GM19043 (cell line): ENCODE results near the gene CRABP2.

ENCODE experiments used
- ATAC-seq: cut with Tn5 transposase; IDR thresholded peaks from one replicate; pipeline ENCODE4 v1.9.1; 2021; ENCODE audit warnings: low read depth; ENCODE audit not compliant: unreplicated experiment

CRABP2 gene

DNA sequence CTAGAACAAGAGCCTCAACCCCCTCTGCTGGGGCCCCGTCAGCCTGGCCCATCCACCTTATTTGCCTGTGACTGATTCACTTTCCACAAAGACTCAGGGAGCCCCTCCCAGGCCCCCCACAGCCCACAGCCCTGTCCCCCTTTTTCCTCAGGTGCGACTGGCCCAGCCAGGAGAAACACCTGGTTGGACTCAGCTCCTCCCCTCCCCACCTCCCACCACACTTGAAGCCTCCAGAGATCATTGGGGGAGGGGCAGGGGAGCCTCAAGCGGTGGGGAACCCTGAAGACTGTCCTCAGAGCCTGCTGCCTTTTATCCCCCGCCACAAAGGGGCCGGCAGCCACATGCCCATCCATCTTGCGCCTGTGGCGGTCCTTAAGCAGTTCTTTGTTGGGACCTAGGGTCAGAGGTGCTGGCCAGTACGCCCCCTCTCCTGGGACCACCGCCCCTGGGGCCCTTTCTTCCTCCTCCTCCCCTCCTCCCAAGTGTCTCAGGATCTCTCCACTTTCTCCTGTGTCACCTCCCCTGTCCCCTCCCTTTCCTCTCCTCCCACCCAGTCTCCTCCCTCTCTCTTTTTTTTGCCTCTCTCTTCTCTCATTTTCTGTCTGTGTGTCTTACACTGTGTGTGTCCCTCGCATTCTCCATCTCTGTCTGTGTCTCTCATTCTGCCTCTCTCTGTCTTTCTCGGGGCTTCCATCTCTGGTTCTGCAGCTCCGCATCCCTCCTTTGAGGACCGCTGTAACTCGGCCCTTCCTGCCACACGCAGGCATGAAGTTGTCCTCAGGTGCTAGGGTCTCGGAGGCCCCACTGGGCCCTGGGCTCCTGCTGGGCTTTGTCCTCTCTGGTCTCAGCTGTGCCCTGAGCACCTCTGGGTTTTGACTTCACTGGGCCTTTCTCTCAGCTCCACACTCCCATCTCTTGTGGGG is 12.2 kb downstream of the CRABP2 start:
- ATAC-seq = no peak

DNA sequence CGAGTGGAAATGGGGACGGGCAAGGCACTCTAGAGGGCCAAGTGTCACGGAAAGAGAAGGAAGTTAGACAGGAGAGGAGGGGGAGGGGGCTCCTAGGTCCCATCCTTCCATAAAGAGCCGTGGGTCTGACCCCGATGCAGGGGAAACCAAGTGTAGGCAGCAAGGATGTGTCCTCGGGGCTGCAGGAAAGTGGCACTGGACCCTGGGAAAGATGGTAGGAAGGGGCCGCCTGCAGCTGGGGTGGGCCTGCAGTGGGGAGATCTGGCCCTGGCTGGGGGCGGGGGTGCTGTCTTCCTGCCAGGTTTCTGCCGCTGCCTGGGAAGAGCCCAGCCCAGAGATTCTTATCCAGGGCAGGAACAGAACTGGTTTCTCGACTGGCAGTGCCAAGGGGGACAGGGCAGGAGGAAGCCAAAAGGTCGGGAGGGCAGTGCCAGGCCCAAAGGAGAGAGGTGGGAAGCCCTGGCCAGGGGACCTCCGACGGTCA is 12.9 kb downstream of the CRABP2 start:
- no peak for ATAC-seq

DNA sequence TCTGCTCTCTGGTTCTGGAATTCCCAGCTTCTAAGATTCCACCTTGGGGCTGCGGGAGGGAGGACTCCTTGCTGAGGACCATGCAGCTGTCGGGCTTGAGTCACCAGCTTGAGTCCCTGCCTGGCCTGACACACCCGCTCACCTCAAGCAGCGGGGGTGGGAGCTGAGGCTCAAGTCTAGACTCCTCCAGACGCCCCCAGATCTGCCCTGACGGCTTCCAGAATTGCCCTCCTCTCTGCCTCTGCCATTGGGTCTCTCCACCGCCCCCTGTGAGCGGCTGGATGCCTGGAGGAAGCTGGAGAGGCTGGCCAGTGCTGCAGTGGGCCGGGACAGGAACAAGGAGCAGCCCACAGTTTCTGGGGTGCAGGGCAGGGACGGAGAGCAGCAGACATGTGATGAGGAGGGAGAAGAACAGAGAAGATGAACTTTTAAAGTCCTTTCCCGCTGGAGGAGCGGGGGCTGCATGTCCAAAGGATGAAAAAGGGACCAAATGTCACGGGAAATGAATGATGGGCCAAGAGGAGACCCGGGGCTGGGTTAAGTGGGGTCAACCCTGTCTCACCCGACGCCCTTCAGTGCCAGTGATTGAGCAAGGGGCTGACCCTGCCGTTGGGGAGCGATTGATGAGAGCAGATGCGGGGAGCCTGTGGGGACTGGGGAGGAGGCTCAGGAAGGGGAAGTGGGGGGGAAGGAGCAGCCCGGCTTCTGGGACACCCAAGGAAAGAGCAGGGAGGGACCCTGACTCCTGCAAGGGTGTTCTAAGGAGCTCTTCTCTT is 13.5 kb downstream of the CRABP2 start:
- no peak for ATAC-seq

DNA sequence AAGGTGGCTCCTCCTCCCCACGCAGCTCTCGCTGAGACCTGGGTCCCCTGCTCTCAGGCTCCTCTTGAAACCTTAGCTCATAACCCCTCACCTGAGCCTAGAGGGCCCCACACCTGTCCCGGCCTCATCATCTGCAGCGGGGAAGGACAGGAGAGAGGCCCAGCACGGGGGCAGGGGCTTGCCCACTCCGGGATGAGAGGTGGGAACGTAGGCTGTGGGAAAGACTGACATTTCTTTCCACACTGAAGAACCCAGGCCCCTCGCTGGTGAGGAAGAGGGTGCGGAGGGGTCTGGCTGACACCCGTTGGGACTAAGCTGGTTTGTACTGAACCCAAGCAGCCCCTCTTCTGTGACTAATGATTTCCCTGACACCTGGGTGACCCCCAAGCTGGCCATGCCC is 14.2 kb downstream of the CRABP2 start:
- no peak for ATAC-seq

DNA sequence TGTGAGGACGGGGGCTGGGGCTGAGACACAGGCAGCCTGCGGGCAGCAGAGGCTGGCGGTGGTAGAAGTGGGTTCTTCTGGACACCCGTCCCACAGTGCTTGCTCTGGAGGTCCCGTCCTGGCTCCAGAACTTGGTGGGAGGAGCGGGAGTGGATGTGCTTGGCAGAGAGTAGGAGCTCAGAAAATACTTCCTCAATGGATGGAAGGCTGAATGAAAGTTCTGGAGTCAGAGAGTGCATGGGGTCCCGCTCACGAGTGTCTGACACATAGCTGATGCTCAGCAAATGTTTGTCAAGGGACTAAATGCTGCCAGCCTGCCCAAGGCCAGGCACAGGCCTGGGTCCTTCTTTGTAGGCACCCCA is 14.7 kb downstream of the CRABP2 start:
- ATAC-seq = no peak

DNA sequence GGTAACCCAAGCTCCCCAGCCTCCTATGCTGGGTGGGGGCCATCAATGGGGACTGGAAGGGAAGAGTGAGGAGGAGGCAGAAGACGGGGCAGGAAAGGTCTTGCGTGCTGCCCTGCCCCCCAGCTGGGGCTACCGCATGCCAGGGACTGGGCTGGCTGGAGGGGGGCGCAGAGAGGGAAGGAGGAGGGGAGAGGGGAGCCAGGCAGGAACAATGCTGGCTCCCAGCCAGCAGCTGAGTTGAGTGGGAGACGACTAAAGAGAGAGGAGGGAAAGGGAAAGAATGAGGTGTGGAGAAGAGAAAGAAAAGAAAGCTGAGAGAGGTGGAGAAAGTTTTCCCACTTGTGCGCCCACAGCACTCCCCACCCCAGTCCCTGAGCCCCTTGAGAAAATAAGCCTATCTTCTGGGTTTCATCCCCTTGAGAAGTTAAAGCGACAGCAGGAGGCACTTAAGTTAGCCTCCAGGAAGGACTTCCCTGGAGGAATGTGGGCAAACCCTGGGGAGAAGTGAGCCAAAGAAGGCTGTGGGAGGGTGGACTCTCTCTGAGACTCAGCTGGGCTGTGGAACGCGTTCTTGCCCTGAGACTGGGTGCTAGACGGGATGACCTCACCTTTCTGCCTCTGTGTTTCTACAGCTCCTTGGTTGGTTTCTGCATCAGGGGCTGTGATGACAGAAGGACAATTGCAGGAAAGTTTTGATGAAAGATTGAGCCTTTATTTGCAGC is 15.3 kb downstream of the CRABP2 start:
- ATAC-seq = no peak

DNA sequence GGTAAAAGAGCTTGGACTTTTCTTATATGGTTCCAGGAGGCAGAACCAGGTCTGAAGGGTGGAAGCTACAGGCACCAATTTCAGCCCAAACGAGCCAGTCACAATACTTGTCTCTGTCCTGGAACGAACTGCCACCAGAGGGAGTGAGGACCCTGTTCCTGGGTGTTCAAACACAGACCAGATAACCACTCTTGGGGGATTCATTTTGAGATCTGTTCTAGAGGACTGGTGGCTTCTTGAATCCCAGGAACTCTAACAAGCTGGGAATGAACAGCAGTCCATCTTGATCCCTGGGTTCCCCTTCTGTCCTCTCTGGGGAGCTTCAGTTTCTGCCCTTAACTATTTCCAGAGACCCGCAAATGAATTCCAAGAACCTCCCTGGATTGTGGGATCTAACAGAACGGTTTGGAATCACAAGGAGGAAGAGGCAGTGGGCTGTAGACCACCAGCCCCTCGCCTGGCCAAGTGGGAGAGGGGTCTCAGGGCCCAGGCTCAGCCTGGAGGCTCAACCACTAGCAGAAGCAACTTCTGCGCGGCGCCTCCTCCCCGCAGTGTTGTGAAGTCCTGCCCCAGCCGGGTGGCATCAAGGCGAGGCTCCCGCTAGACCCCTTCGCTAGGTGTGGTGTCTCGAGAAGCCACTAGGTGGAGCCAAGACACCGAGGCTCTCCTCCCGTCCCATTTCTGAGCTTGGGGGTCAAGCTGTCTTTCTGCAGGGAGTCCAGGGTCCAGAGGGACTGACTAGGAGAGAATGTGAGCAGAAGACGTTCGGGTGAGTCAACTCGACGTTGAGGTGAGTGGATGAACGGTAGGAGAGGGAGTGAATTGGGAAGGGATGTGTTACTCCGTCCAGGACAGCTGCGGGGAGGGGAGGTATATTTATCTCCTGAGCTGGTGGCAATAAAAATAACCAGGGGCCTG is 16.1 kb downstream of the CRABP2 start:
- ATAC-seq = peak; percentile 72

DNA sequence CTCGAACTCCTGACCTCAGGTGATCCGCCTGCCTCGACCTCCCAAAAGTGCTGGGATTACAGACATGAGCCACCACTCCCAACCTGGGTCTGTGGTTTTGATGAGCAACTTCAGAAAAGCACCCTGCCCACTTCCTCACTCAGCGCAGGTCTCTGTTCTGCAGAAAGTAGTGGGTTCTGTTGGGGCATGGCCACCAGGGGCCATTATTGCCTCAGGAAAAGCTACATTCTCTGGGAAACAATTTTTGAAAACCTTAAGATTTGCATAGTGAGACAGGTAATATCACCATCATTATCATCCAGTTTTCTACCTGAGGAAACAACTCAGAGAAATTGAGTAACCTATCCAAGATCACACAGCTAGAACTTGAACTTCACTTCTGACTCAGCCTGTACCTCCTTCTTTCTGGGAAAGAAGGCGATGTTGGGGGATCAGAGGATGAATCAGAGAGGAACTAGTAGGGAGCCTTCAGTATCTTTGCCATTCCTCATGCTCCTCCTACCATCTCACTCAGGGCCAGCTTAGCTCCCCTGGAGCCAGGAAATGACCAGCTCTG is 21.1 kb downstream of the CRABP2 start:
- ATAC-seq = no peak

DNA sequence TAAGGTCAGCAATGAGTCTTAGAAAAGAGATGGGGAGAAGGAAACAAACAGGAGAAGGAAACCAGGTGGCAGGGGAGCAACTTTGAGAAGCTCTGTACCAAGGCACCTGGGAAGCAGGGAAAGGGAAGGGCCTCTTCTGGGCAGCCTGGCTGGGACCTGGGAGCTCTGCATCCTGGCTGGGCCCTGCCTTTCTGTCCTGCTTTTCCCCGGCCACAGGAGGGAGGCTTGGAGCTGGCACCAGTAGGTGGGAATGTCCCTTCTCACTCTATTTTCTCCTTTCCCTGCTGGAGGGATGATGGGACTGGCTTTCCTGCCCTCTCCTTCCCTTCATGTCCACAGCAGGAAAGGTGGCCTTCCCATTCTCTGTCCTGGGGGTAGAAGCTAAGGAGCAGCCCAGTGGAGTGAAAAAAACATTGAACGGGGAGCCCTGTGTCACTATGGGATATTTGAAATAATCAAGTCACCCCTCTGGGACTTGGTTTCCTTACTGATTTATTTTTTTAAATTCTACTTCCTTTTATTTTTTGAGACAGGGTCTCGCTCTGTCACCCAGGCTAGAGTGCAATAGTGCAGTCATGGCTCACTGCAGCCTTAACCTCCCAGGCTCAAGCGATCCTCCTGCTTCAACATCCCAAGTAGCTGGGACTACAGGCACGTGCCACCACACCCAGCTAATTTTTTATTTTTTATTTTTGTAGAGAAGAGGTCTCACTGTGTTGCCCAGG is 23.1 kb downstream of the CRABP2 start:
- ATAC-seq = no peak

DNA sequence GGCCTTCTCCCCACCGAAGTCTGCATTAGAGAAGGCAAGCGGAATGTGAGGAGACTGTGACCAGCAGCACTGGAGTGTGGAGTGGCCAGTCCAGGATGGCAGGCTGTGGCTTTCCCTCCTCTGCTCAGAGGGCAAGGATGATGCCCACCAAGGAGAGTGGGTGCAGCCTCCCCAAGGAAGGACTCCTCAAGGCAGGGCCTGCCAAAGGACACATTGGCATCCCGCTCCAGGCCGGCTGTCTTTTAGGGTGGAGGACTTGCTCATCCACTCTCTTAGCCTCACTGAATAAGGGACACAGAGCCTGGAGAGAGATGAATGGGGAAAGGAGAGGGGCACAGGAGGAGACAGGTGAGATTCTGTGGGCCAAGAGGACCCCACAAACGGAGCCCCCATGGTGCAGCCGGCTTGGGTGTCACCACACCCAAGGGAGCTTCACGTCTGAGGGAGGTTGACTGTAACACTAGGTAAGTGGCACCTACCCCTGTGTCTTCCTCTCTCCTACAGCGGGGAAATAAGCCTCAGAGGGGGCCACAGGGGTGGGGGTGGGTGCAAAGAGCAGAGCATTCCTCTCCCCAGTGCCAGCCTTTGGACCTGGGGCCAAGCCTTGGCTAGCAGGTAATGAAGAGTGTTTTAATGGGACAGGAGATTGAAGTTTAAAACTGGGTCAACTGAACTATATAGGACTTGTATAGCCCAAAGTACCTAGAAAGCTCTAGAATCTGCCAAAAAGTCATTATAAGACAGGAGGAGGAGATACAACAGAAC is 24.0 kb downstream of the CRABP2 start:
- no peak for ATAC-seq

DNA sequence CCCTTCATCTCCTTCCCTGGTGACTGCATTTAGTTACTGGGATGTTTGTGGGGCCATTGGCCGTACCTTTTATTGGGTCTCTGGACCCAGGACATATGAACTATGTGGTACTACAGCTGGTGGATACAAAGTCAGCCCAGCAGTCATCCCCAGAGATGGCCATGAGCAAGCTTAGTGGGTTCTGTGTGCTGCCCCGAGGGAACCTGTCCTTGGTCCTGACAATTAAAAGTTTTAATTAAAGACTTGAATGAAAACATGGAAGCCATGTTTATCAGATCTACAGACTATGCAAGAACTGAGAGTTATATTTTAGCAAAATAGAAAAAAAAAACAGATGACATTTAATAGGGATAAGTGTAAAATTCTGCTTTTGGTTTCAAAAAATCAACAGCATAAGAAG is 25.3 kb downstream of the CRABP2 start:
- no peak for ATAC-seq

DNA sequence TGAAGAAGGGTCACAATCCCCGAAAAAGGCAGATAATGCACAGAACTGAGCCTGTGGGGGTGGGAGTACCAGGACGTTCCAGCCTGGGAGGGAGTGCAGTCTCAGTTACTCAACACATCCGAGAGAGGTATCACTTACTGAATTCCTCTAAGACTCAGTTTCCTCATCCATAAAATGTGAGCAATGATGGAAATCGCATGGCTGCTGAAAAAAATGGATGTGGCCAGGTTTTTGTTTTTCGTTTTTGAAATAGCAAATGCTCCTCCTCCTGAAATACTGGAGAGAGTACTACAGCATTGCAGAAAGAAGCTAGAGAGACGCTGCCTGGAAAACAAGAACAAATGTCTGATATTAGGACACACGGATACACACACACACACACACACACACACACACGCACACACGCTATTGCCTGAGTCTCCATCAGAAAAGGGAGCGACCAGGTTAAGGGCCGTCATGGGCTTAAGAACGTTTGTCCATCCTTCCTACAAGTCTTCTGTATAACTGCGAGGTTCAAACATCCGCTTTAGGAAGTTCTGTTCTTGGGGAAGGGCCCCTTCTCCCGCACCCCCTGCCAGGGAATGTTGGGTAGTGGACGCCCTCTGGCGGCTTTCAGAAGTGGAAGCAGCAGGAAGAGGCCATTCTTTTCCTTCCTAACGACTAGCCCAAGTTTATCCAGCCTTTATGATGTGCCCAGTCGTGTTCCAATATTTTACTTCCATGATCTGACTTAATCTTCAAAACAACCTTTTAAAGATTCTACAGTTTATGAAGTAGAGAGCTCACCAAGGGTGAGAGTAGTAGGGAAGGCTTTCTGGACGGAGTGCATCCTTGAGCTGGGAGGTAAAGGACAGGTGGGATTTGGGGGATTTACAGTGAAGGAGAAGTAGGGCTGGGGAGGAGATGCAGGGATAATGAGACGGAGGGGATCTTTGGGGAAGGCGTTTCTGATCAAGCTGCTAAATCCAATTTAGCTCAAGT is 27.5 kb downstream of the CRABP2 start:
- no peak for ATAC-seq

DNA sequence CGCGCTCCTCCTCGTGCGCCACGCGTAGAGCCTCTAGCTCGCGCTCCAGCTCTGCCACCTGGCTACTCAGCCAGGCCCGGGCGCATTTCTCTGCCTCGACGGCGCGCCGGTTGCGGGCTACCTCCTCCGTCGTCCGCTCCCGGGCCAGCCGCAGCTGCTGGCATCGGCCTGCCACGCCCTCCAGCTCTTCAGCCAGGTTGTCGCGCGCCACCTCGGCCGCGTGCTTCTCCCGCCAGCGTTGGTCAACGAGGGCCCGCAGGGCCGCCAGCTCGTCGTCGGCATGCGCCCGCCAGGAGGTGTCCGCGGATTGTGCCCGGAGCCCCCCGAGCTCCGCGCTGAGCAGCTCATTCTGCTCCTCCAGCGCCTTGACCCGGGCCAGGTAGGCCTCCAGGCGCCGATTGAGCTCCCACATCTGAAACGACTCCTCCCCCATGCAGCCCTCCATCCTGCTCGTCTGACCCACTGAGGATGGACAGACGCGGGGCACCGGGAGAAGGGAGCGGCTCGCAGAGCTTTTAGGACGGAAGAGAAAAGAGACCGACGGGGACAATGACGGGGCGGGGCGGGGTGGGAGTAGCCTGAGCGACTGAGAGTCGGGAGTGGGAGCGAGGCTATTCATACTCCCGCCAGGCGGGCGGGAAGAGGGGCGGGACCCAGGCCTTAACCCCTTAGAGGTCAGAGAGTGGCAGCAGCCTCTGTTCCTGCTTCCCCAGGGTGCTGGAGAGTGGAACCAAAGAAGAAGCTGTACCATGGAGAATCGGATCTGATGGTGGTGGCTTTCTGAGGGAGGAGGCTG is 28.4 kb downstream of the CRABP2 start, which contains the start of gene NES:
NES (minus strand) TSS at position 588 of the 796 bp plus-strand sequence; CDS start at position 445, 143 bp downstream.
- no peak for ATAC-seq

DNA sequence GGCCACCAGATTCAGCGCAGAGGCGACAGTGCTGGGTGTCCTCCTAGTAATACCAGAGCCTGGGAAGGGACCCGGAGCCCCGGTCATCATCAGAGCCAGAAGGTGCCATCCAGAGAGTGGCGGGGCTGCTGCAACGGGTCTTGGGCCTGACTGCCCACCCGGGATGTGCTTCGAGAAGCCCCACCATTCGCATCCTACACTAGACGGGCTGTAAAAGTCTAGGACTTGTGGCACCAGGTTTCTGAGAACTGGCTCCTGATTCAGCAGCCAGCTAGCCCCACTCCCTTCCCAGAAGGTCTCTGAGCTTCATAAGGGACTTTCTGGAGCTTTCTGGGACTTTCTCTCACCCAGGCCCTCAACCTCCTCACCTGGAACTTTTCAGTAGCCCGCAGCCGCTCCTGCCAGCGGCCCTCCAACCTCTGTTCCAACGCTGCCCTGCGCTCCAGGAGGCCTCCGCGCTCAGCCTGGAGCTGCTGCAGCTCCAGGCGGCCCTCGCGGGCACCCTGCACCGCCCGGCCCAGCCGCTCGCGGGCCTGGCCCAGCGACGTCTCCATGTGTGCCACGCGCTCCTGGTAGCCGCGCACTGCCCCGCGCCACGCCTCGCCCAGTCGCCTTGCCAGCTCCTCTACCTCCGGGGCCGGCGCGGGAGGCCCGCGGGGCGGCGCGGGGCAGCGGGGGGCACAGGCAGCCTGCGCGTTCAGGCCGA is 29.1 kb downstream of the CRABP2 start:
- no peak for ATAC-seq

DNA sequence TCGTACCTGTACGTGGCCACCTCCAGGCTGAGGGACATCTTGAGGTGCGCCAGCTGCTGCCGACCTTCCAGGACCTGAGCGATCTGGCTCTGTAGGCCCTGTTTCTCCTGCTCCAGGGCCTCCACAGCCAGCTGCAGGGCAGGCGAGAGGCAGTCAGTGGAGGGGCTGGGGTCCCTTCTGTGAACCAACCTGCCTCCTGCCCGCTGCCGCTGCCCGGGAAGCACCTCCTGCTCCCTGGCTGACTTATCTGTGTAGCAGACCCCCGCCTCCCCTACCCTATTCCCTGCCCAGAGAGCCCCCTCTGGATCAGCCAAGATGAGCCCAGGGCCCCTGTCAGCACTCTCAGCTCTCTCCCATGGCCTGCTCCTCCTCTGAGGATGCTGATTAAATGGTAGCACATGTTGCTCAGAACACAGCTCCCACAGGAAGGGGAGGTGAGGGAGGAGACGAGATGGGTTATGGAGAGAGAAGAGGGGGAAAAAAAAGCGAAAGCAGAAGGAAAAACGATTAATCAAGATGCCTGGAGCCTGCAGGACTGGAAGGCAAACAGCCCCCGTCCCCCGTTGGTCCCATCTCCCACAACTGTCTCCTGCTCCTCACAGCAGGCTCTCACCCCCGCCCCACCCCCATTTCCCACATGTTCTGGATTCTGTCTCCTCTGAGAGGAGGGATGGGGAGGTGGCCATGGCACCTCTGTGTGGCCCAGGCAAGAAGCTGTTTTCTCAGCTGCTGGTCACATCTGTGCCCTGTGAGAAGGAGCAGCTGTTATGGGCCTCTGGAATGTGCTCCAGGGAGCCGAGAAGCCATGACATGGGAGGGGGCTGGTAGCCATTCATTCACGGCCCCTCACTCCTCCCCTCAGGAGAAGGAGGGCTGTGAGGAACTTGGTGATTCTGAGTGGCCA is 29.9 kb downstream of the CRABP2 start:
- no peak for ATAC-seq
